GM12878 (cell line): ENCODE data around the gene MXI1. TPM values are rescaled to one million over a fixed set of nuclear protein-coding genes. Genes with fewer than 3 reads are reported as not detected.

Experiments
- BCL11A ChIP-seq: IDR thresholded peaks from 2 replicates; pipeline ENCODE4 v1.6.1; 2011; ENCODE audit warnings: low read depth, low read length
- CEBPB ChIP-seq, 2 experiments: fragments of 150-350 bp in 1 of 2; IDR thresholded peaks; 2 replicates each; pipeline ENCODE4 v1.6.1; 2012 to 2014; ENCODE audit warnings: low read depth in 2 of 2, low read length in 2 of 2, borderline replicate concordance in 1 of 2, inconsistent platforms in 1 of 2
- CREM ChIP-seq: IDR thresholded peaks from 2 replicates; pipeline ENCODE4 v1.6.1; 2014; ENCODE audit warnings: antibody characterized with exemption, low read depth
- FOXM1 ChIP-seq: IDR thresholded peaks from 2 replicates; pipeline ENCODE4 v1.6.1; 2012; ENCODE audit warnings: low read depth, mild to moderate bottlenecking, inconsistent platforms, low read length, moderate library complexity
- JUNB ChIP-seq: IDR thresholded peaks from 2 replicates; pipeline ENCODE4 v1.6.1; 2016; ENCODE audit warnings: antibody characterized with exemption, mild to moderate bottlenecking
- MTA3 ChIP-seq: IDR thresholded peaks from 2 replicates; pipeline ENCODE4 v1.6.1; 2012; ENCODE audit warnings: low read length, inconsistent platforms, borderline replicate concordance
- NFIC ChIP-seq: IDR thresholded peaks from 2 replicates; pipeline ENCODE4 v1.6.1; 2012; ENCODE audit warnings: low read depth, mild to moderate bottlenecking, inconsistent platforms, low read length, moderate library complexity
- PAX8 ChIP-seq: fragments of 450-650 bp; IDR thresholded peaks from 2 replicates; pipeline ENCODE4 v1.6.1; 2017; ENCODE audit warnings: mild to moderate bottlenecking, moderate library complexity
- RCOR1 ChIP-seq: conservative IDR thresholded peaks from 2 replicates; pipeline ENCODE4 v1.6.1; 2012; ENCODE audit warnings: low read depth, low read length, improper control_type of control experiment
- ZBED1 ChIP-seq: IDR thresholded peaks from 2 replicates; pipeline ENCODE4 v1.6.1; 2016; ENCODE audit warnings: borderline replicate concordance
- ZNF217 ChIP-seq: fragments of 450-650 bp; IDR thresholded peaks from 2 replicates; pipeline ENCODE4 v1.6.1; 2017; ENCODE audit warnings: antibody characterized with exemption, mild to moderate bottlenecking
- ZNF24 ChIP-seq: fragments of 450-650 bp; IDR thresholded peaks from 2 replicates; pipeline ENCODE4 v1.6.1; 2017; ENCODE audit warnings: antibody characterized with exemption, mild to moderate bottlenecking
- polyA plus RNA-seq, 11 experiments: library from polyadenylated mRNA; depleted of rRNA in 4 of 11; unstranded in 6 of 11; stranded (reverse) in 5 of 11; fragments of >200 nt; fragmentation: Nextera tagmentation in 4 of 11; fragmentation: Illumina TruSeq in 1 of 11; extraction: Ambion mirVana in 4 of 11; extraction: Trizol in 1 of 11; gene quantifications; 1 replicate in 1 of 11; 2 replicates in 10 of 11; pipeline versions ENCODE4 v1.2.1 to v1.2.3, GENCODE V29; 2011 to 2016; ENCODE audit warnings: inconsistent platforms in 2 of 11, missing spikeins in 2 of 11, low read depth in 1 of 11
- total RNA-seq, 4 experiments: library from RNA; depleted of rRNA in 3 of 4; stranded (reverse); fragments of >200 nt in 3 of 4; fragmentation: Illumina TruSeq in 1 of 4; extraction: Trizol in 1 of 4; gene quantifications; 2 replicates each; pipeline versions ENCODE4 v1.2.1 to v1.2.3, GENCODE V29; 2013 to 2021
- TF ChIP-seq, protein P1 (sequence below): fragments of 450-650 bp; IDR thresholded peaks from 2 replicates; pipeline ENCODE4 v1.6.1; 2017; ENCODE audit warnings: mild to moderate bottlenecking, low read depth, inconsistent platforms; ENCODE audit not compliant: poor library complexity, severe bottlenecking
- TF ChIP-seq, protein P2 (sequence below): fragments of 450-650 bp; IDR thresholded peaks from 2 replicates; pipeline ENCODE4 v1.6.1; 2017; ENCODE audit warnings: low read depth, mild to moderate bottlenecking, moderate library complexity

The MXI1 gene
- total and polyA plus RNA-seq, 10 of the 15 experiments (the other 5 are each of a cell fraction or from before 2014, with no cell fraction given), result 0.23 to 8.0 (median 0.41) TPM

DNA sequence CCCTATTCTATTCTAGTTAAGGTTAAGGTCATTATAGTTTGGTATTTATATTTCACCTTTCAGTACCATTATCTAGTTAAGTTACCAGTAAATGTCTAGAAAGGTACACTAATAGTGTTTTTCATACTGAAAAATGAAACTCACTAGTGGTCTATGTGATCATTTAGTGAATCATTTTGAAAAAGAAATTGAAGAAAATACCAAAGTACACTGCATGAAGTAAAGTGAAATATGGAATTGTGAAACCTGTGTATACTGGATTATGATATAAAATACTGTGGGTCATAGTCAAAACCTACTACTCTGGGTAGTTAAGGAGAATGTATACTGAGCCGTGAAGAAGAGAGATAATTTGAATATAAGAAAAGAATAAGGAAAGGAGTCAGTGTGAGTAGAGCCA lies 44.0 kb downstream of the MXI1 start (continued):
- TF ChIP-seq, protein P1, sequence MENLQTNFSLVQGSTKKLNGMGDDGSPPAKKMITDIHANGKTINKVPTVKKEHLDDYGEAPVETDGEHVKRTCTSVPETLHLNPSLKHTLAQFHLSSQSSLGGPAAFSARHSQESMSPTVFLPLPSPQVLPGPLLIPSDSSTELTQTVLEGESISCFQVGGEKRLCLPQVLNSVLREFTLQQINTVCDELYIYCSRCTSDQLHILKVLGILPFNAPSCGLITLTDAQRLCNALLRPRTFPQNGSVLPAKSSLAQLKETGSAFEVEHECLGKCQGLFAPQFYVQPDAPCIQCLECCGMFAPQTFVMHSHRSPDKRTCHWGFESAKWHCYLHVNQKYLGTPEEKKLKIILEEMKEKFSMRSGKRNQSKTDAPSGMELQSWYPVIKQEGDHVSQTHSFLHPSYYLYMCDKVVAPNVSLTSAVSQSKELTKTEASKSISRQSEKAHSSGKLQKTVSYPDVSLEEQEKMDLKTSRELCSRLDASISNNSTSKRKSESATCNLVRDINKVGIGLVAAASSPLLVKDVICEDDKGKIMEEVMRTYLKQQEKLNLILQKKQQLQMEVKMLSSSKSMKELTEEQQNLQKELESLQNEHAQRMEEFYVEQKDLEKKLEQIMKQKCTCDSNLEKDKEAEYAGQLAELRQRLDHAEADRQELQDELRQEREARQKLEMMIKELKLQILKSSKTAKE, result peak; percentile 52
- TF ChIP-seq PAX8 (0 out of 2 replicates have a peak, but pooled peaks have one; percentile 28), FOXM1 (peak; percentile 85; the same call in 1 of the 2 replicates), ZNF217 (peak; percentile 93), BCL11A (peak; percentile 55; the same call in 1 of the 2 replicates), MTA3 (peak; percentile 89), ZBED1 (0 out of 2 replicates have a peak, but pooled peaks have one; percentile 59), JUNB (peak; percentile 99), RCOR1 (0 out of 2 replicates have a peak, but pooled peaks have one; percentile 49), ZNF24 (peak; percentile 70), CEBPB (IDR thresholded peaks at IDR 0.05; ENCODE audit: borderline replicate concordance in 1 of 2, low read depth in 2 of 2, low read length in 2 of 2) (peak in 1 of 2 experiments; percentile 76; a peak in 1 of 4 replicates), NFIC (peak; percentile 99), CREM (peak; percentile 66; the same call in 1 of the 2 replicates)
- TF ChIP-seq, protein P2, sequence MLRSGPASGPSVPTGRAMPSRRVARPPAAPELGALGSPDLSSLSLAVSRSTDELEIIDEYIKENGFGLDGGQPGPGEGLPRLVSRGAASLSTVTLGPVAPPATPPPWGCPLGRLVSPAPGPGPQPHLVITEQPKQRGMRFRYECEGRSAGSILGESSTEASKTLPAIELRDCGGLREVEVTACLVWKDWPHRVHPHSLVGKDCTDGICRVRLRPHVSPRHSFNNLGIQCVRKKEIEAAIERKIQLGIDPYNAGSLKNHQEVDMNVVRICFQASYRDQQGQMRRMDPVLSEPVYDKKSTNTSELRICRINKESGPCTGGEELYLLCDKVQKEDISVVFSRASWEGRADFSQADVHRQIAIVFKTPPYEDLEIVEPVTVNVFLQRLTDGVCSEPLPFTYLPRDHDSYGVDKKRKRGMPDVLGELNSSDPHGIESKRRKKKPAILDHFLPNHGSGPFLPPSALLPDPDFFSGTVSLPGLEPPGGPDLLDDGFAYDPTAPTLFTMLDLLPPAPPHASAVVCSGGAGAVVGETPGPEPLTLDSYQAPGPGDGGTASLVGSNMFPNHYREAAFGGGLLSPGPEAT, result peak; percentile 75
- TF ChIP-seq, all 136 proteins: peak for 37; not testable (repeated sequence) for 99
